HepG2 (cell line): ENCODE results near the gene CAGE1. TPM values are rescaled to one million over a fixed set of nuclear protein-coding genes. Genes with fewer than 3 reads are reported as not detected.
A peak's percentile ranks its signal among the peaks of the same experiment; 100 is the strongest.

Experiments used
- ATAC-seq: fragments of 200-7000 bp; cut with Tn5 transposase; 3 replicates; pipeline ENCODE4 v1.9.1; 2020; ENCODE audit warnings: mild to moderate bottlenecking, moderate library complexity
- BruUV-seq: library from RNA; stranded (reverse); fragments of 400-500 nt; replicated peaks from 2 replicates; lab custom pipeline; 2021; lab: Mats Ljungman, UMichigan
- CTCF ChIA-PET: fragments of 300-600 bp; formaldehyde crosslinking; extraction: SDS; loops from one replicate; lab custom pipeline; 2021; ENCODE audit warnings: low total read pairs, inconsistent platforms, low intra/inter-chr PET ratio; lab: Yijun Ruan, JAX
- POLR2A ChIA-PET: fragments of 350-600 bp; sonication (Branson Sonifier 250); formaldehyde crosslinking; loops from one replicate; lab custom pipeline; 2020; ENCODE audit warnings: antibody characterized with exemption, inconsistent platforms; lab: Yijun Ruan, JAX
- DNase-seq: peaks from one replicate; pipeline ENCODE4 v3.0.0-alpha.2; 2015; ENCODE audit warnings: low spot score
- FAIRE-seq: peaks from 3 replicates; lab custom pipeline; 2011; peaks lifted over from hg19 to GRCh38; lab: Jason Lieb, UNC
- H2AFZ ChIP-seq: one replicate; pipeline ENCODE4 v1.6.1; 2011; ENCODE audit warnings: low read length, inconsistent platforms
- H3K27ac ChIP-seq: fragments of 300-600 bp; 3 replicates; pipeline ENCODE4 v1.8.0; 2011; ENCODE audit warnings: mixed run types, mild to moderate bottlenecking, mixed read lengths, low read length, inconsistent platforms; ENCODE audit not compliant: insufficient read depth; ENCODE audit errors: extremely low read length
- H3K27me3 ChIP-seq, 2 experiments: fragments of 200-600 bp in 1 of 2; 2 replicates in 1 of 2; 3 replicates in 1 of 2; pipeline versions ENCODE4 v1.6.0 to v1.8.0; 2011; ENCODE audit warnings: low read length in 2 of 2, mild to moderate bottlenecking in 2 of 2, moderate library complexity in 2 of 2, inconsistent platforms in 1 of 2; ENCODE audit not compliant: insufficient read depth in 2 of 2, control insufficient read depth in 1 of 2
- H3K36me3 ChIP-seq, 2 experiments: fragments of 200-600 bp in 1 of 2; replicated peaks in 1 of 2; 2 replicates in 1 of 2; 3 replicates in 1 of 2; pipeline versions ENCODE4 v1.5.1 to v1.8.0; 2011; ENCODE audit warnings: low read length in 2 of 2, inconsistent platforms in 1 of 2; ENCODE audit not compliant: insufficient read depth in 2 of 2, control insufficient read depth in 1 of 2
- H3K4me1 ChIP-seq: 2 replicates; pipeline ENCODE4 v1.5.1; 2012; ENCODE audit warnings: low read length, inconsistent platforms; ENCODE audit not compliant: insufficient read depth
- H3K4me2 ChIP-seq: 2 replicates; pipeline ENCODE4 v1.6.0; 2011; ENCODE audit warnings: low read depth, low read length, inconsistent platforms
- H3K4me3 ChIP-seq, 3 experiments: fragments of 200-600 bp in 1 of 3; sonication (generic), shearing (Covaris generic) in 1 of 3; replicated peaks in 1 of 3; 2 replicates each; pipeline ENCODE4 v1.5.1; 2011 to 2016; ENCODE audit warnings: low read length in 3 of 3, inconsistent platforms in 2 of 3, low read depth in 2 of 3, mild to moderate bottlenecking in 2 of 3, control low read depth in 1 of 3, mixed read lengths in 1 of 3; ENCODE audit not compliant: insufficient read depth in 1 of 3
- H3K79me2 ChIP-seq: one replicate; pipeline ENCODE4 v1.6.1; 2011; ENCODE audit warnings: low read length, inconsistent platforms; ENCODE audit not compliant: insufficient read depth
- H3K9ac ChIP-seq: 2 replicates; pipeline ENCODE4 v1.6.0; 2011; ENCODE audit warnings: mild to moderate bottlenecking, low read depth, low read length, inconsistent platforms; ENCODE audit not compliant: insufficient read depth
- H3K9me3 ChIP-seq: 2 replicates; pipeline ENCODE4 v1.5.1; 2012; ENCODE audit warnings: mild to moderate bottlenecking, low read length
- H4K20me1 ChIP-seq: 2 replicates; pipeline ENCODE4 v1.6.0; 2011; ENCODE audit warnings: inconsistent platforms, mild to moderate bottlenecking, low read length, moderate library complexity; ENCODE audit not compliant: insufficient read depth
- GMEB2 ChIP-seq: IDR thresholded peaks from 2 replicates; pipeline ENCODE4 v1.6.1; 2016; ENCODE audit warnings: missing biosample characterization, missing genetic modification reagents, low read depth
- GPBP1L1 ChIP-seq: sonication (generic); formaldehyde crosslinking; IDR thresholded peaks from 2 replicates; pipeline ENCODE4 v1.5.0; 2020; ENCODE audit warnings: mild to moderate bottlenecking, missing genetic modification reagents
- HOXA3 ChIP-seq: sonication (generic); formaldehyde crosslinking; IDR thresholded peaks from 2 replicates; pipeline ENCODE4 v1.5.0; 2020; ENCODE audit warnings: missing genetic modification reagents
- IKZF4 ChIP-seq: sonication (generic); formaldehyde crosslinking; IDR thresholded peaks from 2 replicates; pipeline ENCODE4 v1.5.1; 2020; ENCODE audit warnings: borderline replicate concordance, mild to moderate bottlenecking, low read depth, missing genetic modification reagents; ENCODE audit errors: not compliant biosample characterization
- JUN ChIP-seq: sonication (generic); formaldehyde crosslinking; IDR thresholded peaks from 2 replicates; pipeline ENCODE4 v1.4.0; 2020; ENCODE audit warnings: mild to moderate bottlenecking, missing genetic modification reagents
- KAT7 ChIP-seq: IDR thresholded peaks from 2 replicates; pipeline ENCODE4 v1.6.1; 2018; ENCODE audit warnings: borderline replicate concordance, missing compliant biosample characterization
- KLF11 ChIP-seq: IDR thresholded peaks from 2 replicates; pipeline ENCODE4 v1.6.1; 2016; ENCODE audit warnings: missing compliant biosample characterization
- SKI ChIP-seq: fragments of 450-650 bp; IDR thresholded peaks from one replicate; pipeline ENCODE4 v1.6.1; 2018; ENCODE audit warnings: mild to moderate bottlenecking; ENCODE audit not compliant: partially characterized antibody
- SPEN ChIP-seq: sonication (generic); formaldehyde crosslinking; IDR thresholded peaks from 2 replicates; pipeline ENCODE4 v1.5.1; 2020; ENCODE audit warnings: low read depth, mild to moderate bottlenecking, missing genetic modification reagents
- SRY ChIP-seq: sonication (generic); formaldehyde crosslinking; IDR thresholded peaks from 2 replicates; pipeline ENCODE4 v1.8.0; 2022; ENCODE audit warnings: mild to moderate bottlenecking, missing genetic modification reagents
- TAF15 ChIP-seq: fragments of 200-400 bp; formaldehyde crosslinking; IDR thresholded peaks from one replicate; pipeline ENCODE4 v1.6.1; 2018; ENCODE audit warnings: mild to moderate bottlenecking, low read depth, low read length; ENCODE audit not compliant: poor library complexity, severe bottlenecking
- TEAD3 ChIP-seq: optimal IDR thresholded peaks from 2 replicates; pipeline ENCODE3; 2016; ENCODE audit warnings: borderline replicate concordance
- ZNF10 ChIP-seq: sonication (generic); formaldehyde crosslinking; IDR thresholded peaks from 2 replicates; pipeline ENCODE4 v1.4.0; 2020; ENCODE audit warnings: mild to moderate bottlenecking, low read depth, missing genetic modification reagents, borderline replicate concordance
- ZNF251 ChIP-seq: sonication (generic); formaldehyde crosslinking; IDR thresholded peaks from 2 replicates; pipeline ENCODE4 v1.9.0; 2021; ENCODE audit warnings: mild to moderate bottlenecking, missing genetic modification reagents
- ZNF326 ChIP-seq: sonication (generic); formaldehyde crosslinking; IDR thresholded peaks from 2 replicates; pipeline ENCODE4 v1.4.0; 2020; ENCODE audit warnings: missing genetic modification reagents, borderline replicate concordance
- ZNF580 ChIP-seq: IDR thresholded peaks from 2 replicates; pipeline ENCODE4 v1.6.1; 2016; ENCODE audit warnings: low read depth, borderline replicate concordance
- ZNF704 ChIP-seq: sonication (generic); formaldehyde crosslinking; IDR thresholded peaks from 2 replicates; pipeline ENCODE4 v1.8.1; 2023; ENCODE audit warnings: mild to moderate bottlenecking, inconsistent platforms, moderate library complexity, missing genetic modification reagents, borderline replicate concordance
- ZNF772 ChIP-seq: sonication (generic); formaldehyde crosslinking; IDR thresholded peaks from 2 replicates; pipeline ENCODE4 v1.5.0; 2020; ENCODE audit warnings: mild to moderate bottlenecking, missing genetic modification reagents
- ZNF83 ChIP-seq: sonication (generic); formaldehyde crosslinking; IDR thresholded peaks from 2 replicates; pipeline ENCODE4 v1.4.0; 2020; ENCODE audit warnings: missing genetic modification reagents, mild to moderate bottlenecking, borderline replicate concordance
- ZSCAN21 ChIP-seq: sonication (generic); formaldehyde crosslinking; IDR thresholded peaks from 2 replicates; pipeline ENCODE4 v1.8.0; 2022; ENCODE audit warnings: mild to moderate bottlenecking, missing genetic modification reagents, moderate library complexity, borderline replicate concordance
- WGBS: methylation state at CpG from one replicate; pipeline ENCODE4 v1.1.6; 2017; ENCODE audit warnings: low lambda C conversion rate; 5-methylcytosine and 5-hydroxymethylcytosine counted together
- in situ Hi-C: cut with HindIII; loops from 2 replicates; pipeline ENCODE4 v1.10.0; 2017; ENCODE audit warnings: low pct_unique_long_range_greater_than_20kb; ENCODE audit not compliant: extremely low pct_ligation_motif_present
- intact Hi-C: fragments of 100-400 bp; cut with micrococcal nuclease; formaldehyde crosslinking; loops from one replicate; pipeline ENCODE4 v1.10.0; 2022; ENCODE audit not compliant: unreplicated experiment
- polyA plus RNA-seq, 8 experiments: library from polyadenylated mRNA; depleted of rRNA in 3 of 8; stranded (reverse) in 7 of 8; unstranded in 1 of 8; fragments of >200 nt; fragmentation: Illumina TruSeq in 4 of 8; extraction: Trizol in 4 of 8; gene quantifications; 2 replicates each; pipeline versions ENCODE4 v1.2.1 to v1.2.3, GENCODE V29; 2011 to 2016; ENCODE audit warnings: low read depth in 4 of 8, missing spikeins in 1 of 8, mixed read lengths in 1 of 8; ENCODE audit not compliant: insufficient read depth in 1 of 8
- total RNA-seq, 5 experiments: library from RNA; depleted of rRNA; stranded (reverse); fragments of >200 nt; fragmentation: Illumina TruSeq; extraction: Trizol; gene quantifications; 2 replicates each; pipeline ENCODE4 v1.2.3, GENCODE V29; 2016; ENCODE audit warnings: low read depth in 1 of 5

Gene CAGE1
- total and polyA plus RNA-seq, 2 of the 13 experiments (the other 11 are each of a cell fraction or from before 2014, with no cell fraction given), result 0.03 to 0.15 TPM

- Histone ChIP-seq H3K9ac (0 out of 2 replicates have a peak overlapping the region, but pooled peaks have one; percentile 46), H2AFZ (no peak overlapping the region), H4K20me1 (no peaks in the 10 kb centered on the region), H3K36me3 (no peaks in the 10 kb centered on the region), H3K4me3 (peak overlapping the region in 2 of 3 experiments; percentile 58 to 73; a peak in 4 of 6 replicates), H3K4me2 (peak overlapping the region; percentile 88), H3K27ac (no peak overlapping the region), H3K79me2 (no peaks in the 10 kb centered on the region), H3K27me3 (0 out of 5 replicates have a peak, but pooled peaks cover 0 to 5% of the 10 kb centered on the region in 2 experiments), H3K9me3 (no peaks in the 10 kb centered on the region), H3K4me1 (peaks cover 44% of the 10 kb centered on the region)
- DNase-seq, result no peak
- ChIA-PET CTCF (no interaction called here), POLR2A (interaction anchor here (1.0 to 1.7 kb wide), 6 partner anchors 12 to 150 kb away, joined by 3 to 9 read pairs (median 4); partner anchors contain the start of gene DSP)
- no peak for ATAC-seq
- in situ Hi-C loops, result loop anchor here (5.0 kb wide), 1 partner anchor 111 kb away; the partner anchor contains the start of gene DSP
- no peak for FAIRE-seq
- intact Hi-C loops, result loop anchor here (2.0 kb wide), 1 partner anchor 18 kb away; no protein-coding TSS in a partner anchor
- no TSS peak for BruUV-seq
- WGBS, result 34% methylated on average over 8 of the region's 8 CpGs
- TF ChIP-seq GMEB2, result no peak
- TF ChIP-seq SPEN (CRISPR knock-in tag), result 0 out of 2 replicates have a peak, but pooled peaks have one; percentile 46
- TF ChIP-seq ZSCAN21 (CRISPR knock-in tag), result peak; percentile 50; the same call in 1 of the 2 replicates
- no peak for TF ChIP-seq HOXA3 (CRISPR knock-in tag)
- TF ChIP-seq SRY (CRISPR knock-in tag), result 0 out of 2 replicates have a peak, but pooled peaks have one; percentile 3
- 0 out of 2 replicates have a peak, but pooled peaks have one; percentile 25 for TF ChIP-seq ZNF326 (CRISPR knock-in tag)
- TF ChIP-seq ZNF83 (CRISPR knock-in tag), result no peak
- TF ChIP-seq ZNF10 (CRISPR knock-in tag), result no peak
- 0 out of 2 replicates have a peak, but pooled peaks have one; percentile 25 for TF ChIP-seq ZNF704 (CRISPR knock-in tag)
- peak; percentile 47; the same call in 1 of the 2 replicates for TF ChIP-seq ZNF251 (CRISPR knock-in tag)
- TF ChIP-seq ZNF580 (CRISPR knock-in tag), result no peak
- TF ChIP-seq TEAD3, result peak; percentile 20
- TF ChIP-seq JUN (CRISPR knock-in tag), result 0 out of 2 replicates have a peak, but pooled peaks have one; percentile 15
- peak; percentile 5 for TF ChIP-seq IKZF4 (CRISPR knock-in tag)
- TF ChIP-seq ZNF772 (CRISPR knock-in tag), result no peak
- TF ChIP-seq KAT7 (CRISPR knock-in tag), result no peak
- TF ChIP-seq TAF15, result no peak
- no peak for TF ChIP-seq SKI
- no peak for TF ChIP-seq GPBP1L1
- TF ChIP-seq KLF11 (CRISPR knock-in tag), result no peak
Observed at GRCh38 chr6:7431313-7431673, 41.8 kb upstream of the CAGE1 start.
